H1 (cell line): ENCODE data around the gene BAG1. TPM values are rescaled to one million over a fixed set of nuclear protein-coding genes. Genes with fewer than 3 reads are reported as not detected.
A peak's percentile ranks its signal among the peaks of the same experiment; 100 is the strongest.

Experiments used
- BACH1 ChIP-seq: IDR thresholded peaks from 2 replicates; pipeline ENCODE4 v1.6.1; 2012; ENCODE audit warnings: low read length, improper control_type of control experiment
- CBX8 ChIP-seq: fragments of 300-800, 300-1000 bp; sonication (generic); IDR thresholded peaks from 2 replicates; pipeline ENCODE4 v1.7.1; 2016; ENCODE audit warnings: low read depth, low read length, borderline replicate concordance
- FOSL1 ChIP-seq: IDR thresholded peaks from 2 replicates; pipeline ENCODE4 v1.6.1; 2011; ENCODE audit warnings: mild to moderate bottlenecking, low read depth, low read length, moderate library complexity; ENCODE audit not compliant: insufficient read depth
- HDAC6 ChIP-seq: IDR thresholded peaks from one replicate; pipeline ENCODE4 v1.7.1; 2012; ENCODE audit warnings: low read depth, mild to moderate bottlenecking, inconsistent platforms, low read length, moderate library complexity
- POLR2A ChIP-seq, 2 experiments: IDR thresholded peaks; 1 replicate in 1 of 2; 2 replicates in 1 of 2; pipeline ENCODE4 v1.6.1; 2011; ENCODE audit warnings: low read depth in 2 of 2, low read length in 2 of 2, mild to moderate bottlenecking in 2 of 2; ENCODE audit errors: control extremely low read depth in 1 of 2
- RAD21 ChIP-seq, 2 experiments: IDR thresholded peaks in 1 of 2; conservative IDR thresholded peaks in 1 of 2; 2 replicates each; pipeline ENCODE4 v1.6.1; 2011; ENCODE audit warnings: low read depth in 2 of 2, low read length in 2 of 2, improper control_type of control experiment in 1 of 2, inconsistent platforms in 1 of 2, mild to moderate bottlenecking in 1 of 2, moderate library complexity in 1 of 2
- RBBP5 ChIP-seq: IDR thresholded peaks from 2 replicates; pipeline ENCODE4 v1.7.1; 2012; ENCODE audit warnings: low read depth, mild to moderate bottlenecking, inconsistent platforms, low read length, moderate library complexity, borderline replicate concordance
- RFX5 ChIP-seq: IDR thresholded peaks from 2 replicates; pipeline ENCODE4 v1.6.1; 2011; ENCODE audit warnings: low read depth, low read length, improper control_type of control experiment, borderline replicate concordance
- SIRT6 ChIP-seq: IDR thresholded peaks from one replicate; pipeline ENCODE4 v1.7.1; 2012; ENCODE audit warnings: low read length, inconsistent platforms
- TAF7 ChIP-seq: optimal IDR thresholded peaks from 2 replicates; pipeline ENCODE3; 2011; ENCODE audit warnings: low read depth, mild to moderate bottlenecking, inconsistent platforms, low read length, moderate library complexity, borderline replicate concordance
- ZNF274 ChIP-seq: IDR thresholded peaks from 2 replicates; pipeline ENCODE4 v1.7.0; 2012; ENCODE audit warnings: low read length, borderline replicate concordance; ENCODE audit errors: extremely low read depth
- polyA plus RNA-seq, 7 experiments: library from polyadenylated mRNA; depleted of rRNA in 3 of 7; stranded (reverse) in 5 of 7; unstranded in 2 of 7; fragments of >200 nt in 5 of 7; fragments of 200-250 nt in 2 of 7; gene quantifications; 1 replicate in 5 of 7; 2 replicates in 1 of 7; 4 replicates in 1 of 7; pipeline versions ENCODE4 v1.2.1 to v1.2.3, GENCODE V29; 2011 to 2013; ENCODE audit warnings: missing spikeins in 2 of 7, mixed read lengths in 2 of 7
- total RNA-seq: library from RNA; stranded (reverse); fragmentation: NEBNext Ultra II Directional; extraction: Animal tissue kit (Norgen Biotek cat#: 25700); gene quantifications from 2 replicates; pipeline ENCODE4 v1.2.1, GENCODE V29; 2021
- TF ChIP-seq, protein P1 (sequence below): IDR thresholded peaks from 2 replicates; pipeline ENCODE4 v1.6.1; 2012; ENCODE audit warnings: inconsistent platforms

Gene BAG1
- total and polyA plus RNA-seq, 2 of the 8 experiments (the other 6 are each of a cell fraction or from before 2014, with no cell fraction given), result 14.7 to 59.8 TPM

GRCh38 chr9:33264473-33265177 is at the start of gene BAG1, which contains the start of gene CHMP5 (continued):
- TF ChIP-seq FOSL1 (no peak), RBBP5 (0 out of 2 replicates have a peak, but pooled peaks have one; percentile 23), ZNF274 (no peak), CBX8 (no peak), SIRT6 (no peak), POLR2A (IDR thresholded peaks at IDR 0.05; ENCODE audit: control extremely low read depth in 1 of 2, low read depth in 2 of 2, low read length in 2 of 2) (peak in 1 of 2 experiments; percentile 66; a peak in 1 of 3 replicates), HDAC6 (no peak), BACH1 (no peak), RFX5 (no peak), TAF7 (peak; percentile 10), RAD21 (IDR thresholded peaks at IDR 0.05 in 1 of 2, conservative IDR thresholded peaks at IDR 0.05 in 1 of 2; ENCODE audit: low read depth in 2 of 2, low read length in 2 of 2) (no peak)
- TF ChIP-seq, protein P1, sequence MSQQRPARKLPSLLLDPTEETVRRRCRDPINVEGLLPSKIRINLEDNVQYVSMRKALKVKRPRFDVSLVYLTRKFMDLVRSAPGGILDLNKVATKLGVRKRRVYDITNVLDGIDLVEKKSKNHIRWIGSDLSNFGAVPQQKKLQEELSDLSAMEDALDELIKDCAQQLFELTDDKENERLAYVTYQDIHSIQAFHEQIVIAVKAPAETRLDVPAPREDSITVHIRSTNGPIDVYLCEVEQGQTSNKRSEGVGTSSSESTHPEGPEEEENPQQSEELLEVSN, result no peak
